Upper lobe of left lung (tissue), 6 donors: Measurements from ENCODE around the gene NAMPT. TPM values are rescaled to one million over a fixed set of nuclear protein-coding genes. Genes with fewer than 3 reads are reported as not detected.

ENCODE experiments used
- ATAC-seq, 2 donors: fragments of 200-7000 bp; cut with Tn5 transposase; one replicate each; pipeline ENCODE4 v1.9.1; 2022; ENCODE audit warnings: mild to moderate bottlenecking in 2 of 2, moderate library complexity in 2 of 2; ENCODE audit not compliant: low FRiP score in 2 of 2
- DNase-seq, 2 donors: peaks; one replicate each; pipeline ENCODE4 v3.0.0-alpha.2; 2019 to 2020
- H3K27ac ChIP-seq, 4 donors: fragments of 200-600 bp; sonication (generic); one replicate each; pipeline ENCODE4 v1.5.1; 2016 to 2019
- H3K27me3 ChIP-seq, 4 donors: fragments of 200-600 bp; sonication (generic); one replicate each; pipeline ENCODE4 v1.5.1; 2017 to 2019
- H3K36me3 ChIP-seq, 4 donors: fragments of 200-600 bp; sonication (generic); one replicate each; pipeline ENCODE4 v1.5.1; 2016 to 2019
- H3K4me1 ChIP-seq, 4 donors: fragments of 200-600 bp; sonication (generic); one replicate each; pipeline ENCODE4 v1.5.1; 2018 to 2019
- H3K4me3 ChIP-seq, 4 donors: fragments of 200-600 bp; sonication (generic); one replicate each; pipeline ENCODE4 v1.5.1; 2017 to 2019; ENCODE audit warnings: mild to moderate bottlenecking in 2 of 4, moderate library complexity in 1 of 4
- H3K9me3 ChIP-seq, 4 donors: fragments of 200-600 bp; sonication (generic); one replicate each; pipeline ENCODE4 v1.5.1; 2018 to 2019
- EP300 ChIP-seq, 4 donors: sonication (generic); formaldehyde crosslinking; IDR thresholded peaks; one replicate each; pipeline ENCODE4 v1.5.1; 2017; ENCODE audit warnings: antibody characterized with exemption in 4 of 4, control low read depth in 2 of 4
- POLR2A ChIP-seq, 4 donors: fragments of 450-650 bp; IDR thresholded peaks; one replicate each; pipeline ENCODE4 v1.5.1; 2016 to 2017; ENCODE audit warnings: antibody characterized with exemption in 4 of 4, mild to moderate bottlenecking in 2 of 4
- POLR2AphosphoS5 ChIP-seq, 2 donors: sonication (generic); formaldehyde crosslinking; IDR thresholded peaks; one replicate each; pipeline ENCODE4 v1.5.1; 2017; ENCODE audit warnings: antibody characterized with exemption in 2 of 2
- WGBS, 2 donors: methylation state at CpG; one replicate each; pipeline ENCODE4 v1.1.5; 2017 to 2018; 5-methylcytosine and 5-hydroxymethylcytosine counted together
- total RNA-seq, 6 donors: library from RNA; depleted of rRNA in 4 of 6; stranded (reverse); fragments of >200 nt in 4 of 6; gene quantifications; one replicate each; pipeline versions ENCODE4 v1.1.0 to v1.2.1, GENCODE V29; 2016 to 2021
- TF ChIP-seq, protein P1 (sequence below), 6 experiments: fragments of 450-650 bp in 4 of 6; fragments of 200-600 bp in 2 of 6; sonication (generic) in 2 of 6; IDR thresholded peaks; one replicate each; pipeline ENCODE4 v1.5.1; 2016 to 2019; ENCODE audit warnings: antibody characterized with exemption in 6 of 6
- donor health status: DM: no; HTN: no; CAD: no; lungs with moderate emphysema.
- donor health status: DM: no; HTN: yes; CAD: no; lungs with severe emphysema.

Gene NAMPT
- total RNA-seq, 6 donors from 2014 or later: 129 to 326 (median 212) TPM

DNA sequence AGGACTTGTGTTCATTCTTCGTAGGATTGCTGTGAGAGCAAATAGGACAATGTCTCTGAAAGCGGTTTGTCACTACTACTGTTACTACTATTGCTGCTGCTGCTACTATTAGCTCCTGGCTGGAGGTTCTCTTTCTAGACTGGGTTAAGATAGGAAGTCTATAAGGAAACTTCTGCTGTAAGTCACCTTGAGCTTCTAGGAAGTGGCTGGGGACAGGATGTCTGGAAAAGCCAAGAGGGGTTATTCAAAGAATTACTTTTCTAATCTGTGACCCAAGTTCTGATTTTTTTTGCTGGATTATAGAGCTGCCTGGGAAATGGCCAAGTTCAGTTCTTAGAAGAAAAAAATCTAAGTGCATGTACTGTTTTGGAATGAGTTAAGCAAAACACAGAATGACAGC is 62.2 kb downstream of the NAMPT start:
- Histone ChIP-seq H3K27me3 (no peaks in the 10 kb centered on the region), H3K4me1 (peaks cover under 1 to 15% (median 6%) of the 10 kb centered on the region in 4 donors), H3K4me3 (no peak overlapping the region), H3K9me3 (no peaks in the 10 kb centered on the region), H3K27ac (no peak overlapping the region), H3K36me3 (no peaks in the 10 kb centered on the region)
- 89 to 94% methylated on average over 2 of the region's 2 CpGs for WGBS, 2 donors
- DNase-seq (no peak), ATAC-seq (no peak)
- TF ChIP-seq POLR2AphosphoS5 (IDR thresholded peaks at IDR 0.05) (no peak), EP300 (IDR thresholded peaks at IDR 0.05) (no peak), POLR2A (IDR thresholded peaks at IDR 0.05) (no peak)
- TF ChIP-seq, protein P1, sequence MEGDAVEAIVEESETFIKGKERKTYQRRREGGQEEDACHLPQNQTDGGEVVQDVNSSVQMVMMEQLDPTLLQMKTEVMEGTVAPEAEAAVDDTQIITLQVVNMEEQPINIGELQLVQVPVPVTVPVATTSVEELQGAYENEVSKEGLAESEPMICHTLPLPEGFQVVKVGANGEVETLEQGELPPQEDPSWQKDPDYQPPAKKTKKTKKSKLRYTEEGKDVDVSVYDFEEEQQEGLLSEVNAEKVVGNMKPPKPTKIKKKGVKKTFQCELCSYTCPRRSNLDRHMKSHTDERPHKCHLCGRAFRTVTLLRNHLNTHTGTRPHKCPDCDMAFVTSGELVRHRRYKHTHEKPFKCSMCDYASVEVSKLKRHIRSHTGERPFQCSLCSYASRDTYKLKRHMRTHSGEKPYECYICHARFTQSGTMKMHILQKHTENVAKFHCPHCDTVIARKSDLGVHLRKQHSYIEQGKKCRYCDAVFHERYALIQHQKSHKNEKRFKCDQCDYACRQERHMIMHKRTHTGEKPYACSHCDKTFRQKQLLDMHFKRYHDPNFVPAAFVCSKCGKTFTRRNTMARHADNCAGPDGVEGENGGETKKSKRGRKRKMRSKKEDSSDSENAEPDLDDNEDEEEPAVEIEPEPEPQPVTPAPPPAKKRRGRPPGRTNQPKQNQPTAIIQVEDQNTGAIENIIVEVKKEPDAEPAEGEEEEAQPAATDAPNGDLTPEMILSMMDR (IDR thresholded peaks at IDR 0.05): no peak

DNA sequence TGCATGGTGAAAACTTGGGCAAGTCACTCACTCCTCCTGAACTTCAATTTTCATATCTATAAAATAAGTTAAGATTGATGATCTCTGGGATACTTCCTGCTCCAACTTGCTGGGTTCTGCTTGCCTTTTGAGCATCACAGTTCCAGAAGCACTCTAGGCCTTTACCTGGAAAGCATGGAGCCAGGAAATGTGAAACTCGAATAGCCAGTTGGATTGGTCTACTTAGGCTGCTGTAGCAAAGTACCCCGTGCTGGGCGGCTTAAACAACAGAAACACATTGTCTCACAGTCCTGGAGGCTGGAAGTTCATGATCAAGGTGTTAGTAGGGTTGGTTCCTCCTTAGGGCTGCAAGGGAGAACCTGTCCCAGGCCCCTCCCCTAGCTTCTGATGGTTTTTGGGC is 64.5 kb downstream of the NAMPT start:
- no peaks in the 10 kb centered on the region for H3K9me3 ChIP-seq
- DNase-seq: no peak
- H3K4me1 ChIP-seq: peaks cover 18 to 29% (median 23%) of the 10 kb centered on the region in 4 donors
- H3K27ac ChIP-seq: no peak overlapping the region
- no peaks in the 10 kb centered on the region for H3K27me3 ChIP-seq
- H3K4me3 ChIP-seq: no peak overlapping the region
- ATAC-seq: no peak
- no peaks in the 10 kb centered on the region for H3K36me3 ChIP-seq
- 89% methylated on average over 3 of the region's 3 CpGs; no CpG with 5 or more reads in 1 of the 2 donors for WGBS, 2 donors
- TF ChIP-seq EP300 (IDR thresholded peaks at IDR 0.05) (no peak), POLR2A (IDR thresholded peaks at IDR 0.05) (no peak), POLR2AphosphoS5 (IDR thresholded peaks at IDR 0.05) (no peak)
- TF ChIP-seq, protein P1 (IDR thresholded peaks at IDR 0.05): no peak

DNA sequence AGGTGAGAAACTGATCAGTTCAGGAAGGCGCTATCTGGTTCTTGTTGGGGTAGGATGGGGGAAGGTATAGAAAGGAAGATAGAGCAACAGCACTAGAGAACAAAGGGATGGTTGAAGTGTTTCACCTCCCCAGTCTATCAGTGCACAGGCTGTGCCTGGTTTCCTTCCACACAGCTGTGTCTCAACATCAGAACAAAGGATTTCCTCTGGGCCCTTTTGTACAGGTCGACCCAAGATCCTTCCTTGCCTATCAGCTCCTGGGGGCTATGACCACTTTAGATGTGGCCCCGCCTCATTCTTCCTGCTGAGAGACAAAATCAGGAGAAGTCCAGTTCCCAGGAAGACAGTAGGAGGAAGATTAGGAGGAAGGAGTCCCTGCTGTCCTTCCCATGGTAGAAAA is 65.6 kb downstream of the NAMPT start:
- 77 to 98% methylated on average over 2 to 3 of the region's 3 CpGs for WGBS, 2 donors
- Histone ChIP-seq H3K27ac (peak overlapping the region in 2 of 4 donors; percentile 76 to 88), H3K4me1 (peaks cover 18 to 29% (median 23%) of the 10 kb centered on the region in 4 donors)

GRCh38 chr7:106218546-106218945 is 66.2 kb downstream of the NAMPT start:
- 92% methylated on average over 3 of the region's 3 CpGs for WGBS, 2 donors
- ATAC-seq: no peak
- H3K9me3 ChIP-seq: no peaks in the 10 kb centered on the region
- H3K4me3 ChIP-seq: no peak overlapping the region
- H3K27me3 ChIP-seq: no peaks in the 10 kb centered on the region
- no peak for DNase-seq
- peaks cover 18 to 29% (median 23%) of the 10 kb centered on the region in 4 donors for H3K4me1 ChIP-seq
- peak overlapping the region; percentile 76 to 88 (median 78) for H3K27ac ChIP-seq
- no peaks in the 10 kb centered on the region for H3K36me3 ChIP-seq
- no peak for TF ChIP-seq POLR2A (IDR thresholded peaks at IDR 0.05)
- TF ChIP-seq, protein P1 (IDR thresholded peaks at IDR 0.05): no peak
- no peak for TF ChIP-seq POLR2AphosphoS5 (IDR thresholded peaks at IDR 0.05)
- no peak for TF ChIP-seq EP300 (IDR thresholded peaks at IDR 0.05)

More for the DNA sequence above, 65.6 kb downstream of the NAMPT start:
- Histone ChIP-seq H3K4me3 (no peak overlapping the region), H3K36me3 (no peaks in the 10 kb centered on the region), H3K27me3 (no peaks in the 10 kb centered on the region), H3K9me3 (no peaks in the 10 kb centered on the region)
- no peak for ATAC-seq
- TF ChIP-seq POLR2AphosphoS5 (IDR thresholded peaks at IDR 0.05) (peak in 1 of 2 donors; percentile 13), EP300 (IDR thresholded peaks at IDR 0.05) (no peak), POLR2A (IDR thresholded peaks at IDR 0.05) (no peak)
- TF ChIP-seq, protein P1 (IDR thresholded peaks at IDR 0.05): no peak
- DNase-seq: no peak

DNA sequence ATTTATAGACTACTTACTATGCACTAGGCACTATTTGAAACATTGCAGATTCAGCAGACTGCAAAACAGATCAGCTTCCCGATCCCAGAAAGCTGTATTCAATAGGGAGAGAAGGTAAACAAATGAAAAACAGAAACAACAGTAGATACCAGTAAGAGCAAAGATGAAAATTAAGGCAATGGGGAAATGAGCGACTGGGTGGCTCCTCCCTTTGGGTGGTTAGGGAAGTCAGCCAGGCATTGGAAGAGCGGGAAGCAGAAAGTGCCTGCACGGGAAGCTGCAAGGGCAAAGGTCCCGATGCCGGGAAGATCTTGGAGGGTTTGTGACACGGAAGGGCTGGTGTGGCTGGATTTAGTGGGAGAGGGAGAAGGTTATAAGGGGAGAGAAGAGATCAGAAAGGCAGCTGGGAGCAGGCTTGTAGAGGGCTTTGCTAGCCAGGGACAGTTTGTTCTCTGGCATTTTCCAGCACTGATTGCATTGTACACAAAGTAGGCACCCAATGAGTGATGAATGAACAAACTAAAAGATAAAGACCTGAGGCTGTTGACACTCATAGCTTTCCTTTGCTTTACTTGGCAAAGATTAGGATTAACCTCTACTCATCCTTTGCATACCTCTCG is 67.8 kb downstream of the NAMPT start:
- DNase-seq (peak in 1 of 2 donors; percentile 76), ATAC-seq (peak; percentile 88 to 91)
- Histone ChIP-seq H3K9me3 (no peaks in the 10 kb centered on the region), H3K27ac (peak overlapping the region; percentile 76 to 88 (median 78)), H3K36me3 (no peaks in the 10 kb centered on the region), H3K4me1 (peaks cover 18 to 29% (median 23%) of the 10 kb centered on the region in 4 donors), H3K4me3 (peak overlapping the region in 1 of 4 donors; percentile 16), H3K27me3 (no peaks in the 10 kb centered on the region)
- TF ChIP-seq POLR2A (IDR thresholded peaks at IDR 0.05): no peak
- TF ChIP-seq EP300 (IDR thresholded peaks at IDR 0.05): peak; percentile 90 to 98 (median 95)
- TF ChIP-seq POLR2AphosphoS5 (IDR thresholded peaks at IDR 0.05): peak; percentile 94 to 97
- TF ChIP-seq, protein P1 (IDR thresholded peaks at IDR 0.05): no peak
- WGBS, 2 donors: 31 to 46% methylated on average over 8 of the region's 8 CpGs
